ENCODE measurements around the gene HECW1.

GRCh38 chr7:43105521-43106120 is 6.8 kb upstream of the HECW1 start:
- TF ChIP-seq POLR2A (IDR thresholded peaks at IDR 0.05; ENCODE audit: low read depth, low read length), result no peak
- no peak for TF ChIP-seq TAF1 (IDR thresholded peaks at IDR 0.05; ENCODE audit: low read depth, low read length)
- TF ChIP-seq POLR2AphosphoS5 (IDR thresholded peaks at IDR 0.05; ENCODE audit: low read depth, low read length), result no peak
- no peak for TF ChIP-seq SPI1 (IDR thresholded peaks at IDR 0.05; ENCODE audit: low read depth, low read length)
- no peak for TF ChIP-seq POU2F2 (IDR thresholded peaks at IDR 0.05; ENCODE audit: low read depth, low read length)
- TF ChIP-seq PAX5 (IDR thresholded peaks at IDR 0.05; ENCODE audit: insufficient read depth, low read length, severe bottlenecking), result no peak

Measured in GM12891 (cell line).